RPMI8226 (cell line): ENCODE data around the gene NOVA2.

Experiments used
- DNase-seq: peaks from one replicate; pipeline ENCODE4 v3.0.0-alpha.2; 2015

The NOVA2 gene

GRCh38 chr19:46000491-46001246 lies 27.0 kb upstream of the NOVA2 start:
- no peak for DNase-seq

- DNase-seq = no peak
These were observed 26.0 kb upstream of the NOVA2 start for GRCh38 chr19:45999653-46000121.

GRCh38 chr19:45998834-45999233 lies 25.2 kb upstream of the NOVA2 start:
- DNase-seq = no peak

- DNase-seq = no peak
These were observed 23.3 kb upstream of the NOVA2 start for GRCh38 chr19:45996933-45997332.

DNA sequence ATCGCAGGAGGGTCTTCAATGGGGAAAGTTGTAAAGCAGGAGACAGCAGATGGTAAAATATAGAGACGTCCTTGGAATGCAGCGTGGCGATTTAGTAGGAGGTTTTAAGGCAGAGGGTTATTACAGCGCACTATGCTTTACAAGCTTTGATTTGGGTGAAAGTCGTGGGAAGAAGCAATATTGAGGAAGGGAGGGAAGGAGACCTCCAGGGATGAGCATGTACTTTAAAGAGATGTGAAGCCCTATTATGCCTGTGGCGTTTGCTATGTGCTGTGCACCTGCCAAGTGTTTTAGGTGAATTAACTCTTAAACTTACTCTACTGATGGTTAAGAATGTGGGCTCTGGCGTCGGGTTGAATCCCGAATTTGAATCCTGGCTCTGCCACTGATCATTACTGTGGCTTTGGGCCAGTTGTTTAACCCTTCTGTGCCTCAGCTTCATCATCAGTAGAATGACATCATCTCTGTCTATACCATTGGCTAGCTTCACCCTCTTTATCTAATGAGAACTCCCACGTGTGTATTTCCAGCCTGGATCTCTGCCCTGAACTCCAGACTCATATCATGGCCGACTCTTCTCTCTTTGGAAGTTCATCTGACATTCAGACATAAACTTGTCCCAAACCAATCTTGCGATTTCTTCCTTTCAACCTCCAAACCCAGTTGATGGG lies 22.2 kb upstream of the NOVA2 start:
- DNase-seq = no peak

GRCh38 chr19:45994998-45995714 lies 21.5 kb upstream of the NOVA2 start, which contains the start of gene CCDC61:
TSS of gene CCDC61 (plus strand) at chr19:45995467. CDS start at chr19:46003019, 7,552 bp downstream.
- peak; percentile 98 for DNase-seq

DNA sequence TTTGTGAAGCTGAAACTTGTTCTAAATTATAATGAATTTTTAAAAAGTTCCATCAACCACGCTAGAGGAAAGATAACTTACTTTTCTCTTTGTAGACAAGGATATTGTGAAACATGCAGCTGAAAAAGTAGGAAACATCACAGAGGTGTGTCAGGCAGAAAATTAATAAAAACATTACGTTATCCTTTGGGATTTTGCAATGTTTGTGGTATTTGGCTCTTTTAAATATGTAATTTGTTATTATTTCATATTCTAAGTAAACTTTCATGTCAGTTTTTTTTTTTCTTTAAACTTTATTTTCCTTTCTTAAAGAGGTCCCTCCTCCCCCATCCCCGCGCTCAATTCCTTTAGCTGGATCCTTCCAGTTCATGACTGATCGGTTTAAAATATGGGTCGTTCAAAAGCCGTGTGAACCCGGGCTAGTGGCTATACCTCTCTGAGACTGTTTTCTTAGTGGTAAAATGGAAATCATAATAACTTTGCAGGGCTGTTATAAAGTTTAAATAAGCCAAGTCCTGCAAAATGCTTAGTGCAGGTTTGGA lies 20.9 kb upstream of the NOVA2 start:
- no peak for DNase-seq

GRCh38 chr19:45990113-45990728 lies 16.6 kb upstream of the NOVA2 start:
- DNase-seq = no peak

DNA sequence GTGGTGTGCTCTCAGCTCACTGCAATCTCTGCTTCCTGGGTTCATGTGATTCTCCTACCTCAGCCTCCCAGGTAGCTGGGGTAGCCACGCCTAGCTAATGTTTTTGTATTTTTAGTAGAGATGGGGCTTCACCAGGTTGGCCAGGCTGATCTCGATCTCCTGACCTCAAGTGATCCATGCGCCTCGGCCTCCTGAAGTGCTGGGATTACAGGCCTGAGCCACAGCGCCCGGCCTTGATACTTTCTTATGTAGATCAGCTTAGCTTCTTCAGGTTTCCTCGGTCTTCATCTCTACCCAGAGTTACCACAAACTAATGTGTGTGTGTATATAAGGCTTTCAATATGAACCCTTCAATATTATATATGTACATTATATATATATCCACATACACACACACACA lies 11.7 kb upstream of the NOVA2 start:
- no peak for DNase-seq

- DNase-seq = no peak
These were observed 7.7 kb upstream of the NOVA2 start for GRCh38 chr19:45981350-45981749.

GRCh38 chr19:45978156-45978555 lies 4.5 kb upstream of the NOVA2 start:
- no peak for DNase-seq

GRCh38 chr19:45976178-45976577 lies 2.5 kb upstream of the NOVA2 start:
- DNase-seq = no peak

- DNase-seq = no peak
These were observed 1.8 kb upstream of the NOVA2 start for GRCh38 chr19:45975306-45976070.

- DNase-seq = no peak
These were observed 621 bp downstream of the NOVA2 start for GRCh38 chr19:45972947-45973540.

GRCh38 chr19:45972081-45972946 lies 1.4 kb downstream of the NOVA2 start:
- DNase-seq = no peak

- DNase-seq = no peak
These were observed 2.3 kb downstream of the NOVA2 start for GRCh38 chr19:45971260-45971902.

- no peak for DNase-seq
These were observed 4.0 kb downstream of the NOVA2 start for GRCh38 chr19:45969676-45970075.

DNA sequence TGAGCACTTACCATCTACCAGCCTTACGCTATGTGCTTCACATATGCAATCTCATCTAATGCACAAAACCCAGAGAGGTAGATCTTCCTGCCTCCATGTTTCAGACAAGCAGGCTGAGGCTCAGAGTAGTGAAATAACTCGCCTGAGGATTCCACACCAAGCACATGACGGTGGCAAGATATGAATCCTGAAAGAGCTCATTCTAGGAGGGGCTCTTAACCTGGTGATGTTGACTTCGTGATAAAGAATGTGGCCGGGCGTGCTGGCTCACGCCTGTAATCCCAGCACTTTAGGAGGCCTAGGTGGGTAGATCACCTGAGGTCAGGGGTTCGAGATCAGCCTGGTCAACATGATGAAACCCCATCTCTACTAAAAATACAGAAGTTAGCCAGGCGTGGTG lies 5.0 kb downstream of the NOVA2 start:
- DNase-seq = no peak

DNA sequence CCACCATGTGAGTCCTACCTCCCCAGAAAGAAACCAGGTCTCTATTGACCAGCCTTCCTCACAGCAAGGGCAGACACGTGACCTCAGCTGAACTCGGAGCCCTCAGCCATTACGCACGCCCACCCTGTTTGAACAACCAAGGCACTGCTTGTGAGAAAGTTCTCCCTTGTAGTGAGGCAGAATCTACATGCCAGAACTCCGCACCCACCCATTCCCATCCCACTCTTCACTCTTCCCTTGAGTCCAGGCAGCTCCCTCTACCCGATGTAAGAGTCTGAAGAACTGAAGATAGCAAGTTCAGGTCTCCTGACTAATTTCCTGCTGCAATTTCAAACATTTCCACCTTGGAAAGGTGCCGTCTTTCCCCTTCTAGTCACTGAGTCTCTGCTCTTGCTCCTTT lies 6.4 kb downstream of the NOVA2 start:
- DNase-seq = no peak

GRCh38 chr19:45962021-45962420 lies 11.6 kb downstream of the NOVA2 start:
- DNase-seq = no peak
